SIG-M5 (cell line): ENCODE measurements around the gene ATP5F1C.
"Not testable (repeated sequence)": the region's sequence is repeated elsewhere in the genome, so short reads cannot be mapped to it uniquely, and the experiment has no call there.

Experiments used
- DNase-seq: peaks from one replicate; lab custom pipeline; 2025; lab: John Stamatoyannopoulos, UW

ATP5F1C gene

DNA sequence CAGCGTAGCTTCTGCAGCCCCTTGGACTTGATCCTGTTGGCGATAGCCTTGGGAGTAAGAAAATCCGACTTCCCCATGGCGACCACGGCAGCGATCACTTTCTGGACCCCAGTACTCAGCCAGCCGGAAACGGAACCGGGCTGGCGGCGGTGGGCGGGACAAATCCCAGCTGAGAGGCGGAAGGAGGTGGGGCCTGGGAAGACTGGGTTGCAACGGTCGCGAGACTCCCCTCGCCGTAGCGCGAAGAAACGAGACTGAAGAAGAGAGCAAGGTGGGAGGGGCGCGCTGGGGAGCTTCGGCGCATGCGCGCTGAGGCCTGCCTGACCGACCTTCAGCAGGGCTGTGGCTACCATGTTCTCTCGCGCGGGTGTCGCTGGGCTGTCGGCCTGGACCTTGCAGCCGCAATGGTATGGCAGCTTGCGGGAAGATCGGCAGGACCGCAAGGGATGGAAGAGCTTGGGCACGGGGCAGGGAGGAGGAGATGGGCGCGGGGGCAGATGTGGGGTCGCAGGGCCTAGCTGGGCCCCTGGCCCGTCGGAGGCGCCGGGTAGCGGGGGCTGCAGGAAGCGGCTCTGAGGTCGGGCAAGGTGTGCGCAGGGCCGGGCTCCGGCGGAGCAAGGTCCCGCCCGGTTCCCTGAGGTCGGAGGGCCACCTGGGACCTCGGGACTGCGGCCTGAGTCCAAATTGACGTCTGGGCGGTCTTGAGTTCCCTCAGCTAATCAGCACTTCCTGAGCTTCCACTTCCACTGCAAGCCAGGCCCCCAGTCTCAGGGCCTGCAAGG lies at the start of gene ATP5F1C, which contains the start of gene KIN:
TSS of gene ATP5F1C (plus strand) at position 321 of the 782 bp plus-strand sequence. CDS start at position 352, 31 bp downstream.
TSS of gene KIN (minus strand) at position 137 of the 782 bp plus-strand sequence. CDS start at position 77, 60 bp downstream.
- DNase-seq: no peak

DNA sequence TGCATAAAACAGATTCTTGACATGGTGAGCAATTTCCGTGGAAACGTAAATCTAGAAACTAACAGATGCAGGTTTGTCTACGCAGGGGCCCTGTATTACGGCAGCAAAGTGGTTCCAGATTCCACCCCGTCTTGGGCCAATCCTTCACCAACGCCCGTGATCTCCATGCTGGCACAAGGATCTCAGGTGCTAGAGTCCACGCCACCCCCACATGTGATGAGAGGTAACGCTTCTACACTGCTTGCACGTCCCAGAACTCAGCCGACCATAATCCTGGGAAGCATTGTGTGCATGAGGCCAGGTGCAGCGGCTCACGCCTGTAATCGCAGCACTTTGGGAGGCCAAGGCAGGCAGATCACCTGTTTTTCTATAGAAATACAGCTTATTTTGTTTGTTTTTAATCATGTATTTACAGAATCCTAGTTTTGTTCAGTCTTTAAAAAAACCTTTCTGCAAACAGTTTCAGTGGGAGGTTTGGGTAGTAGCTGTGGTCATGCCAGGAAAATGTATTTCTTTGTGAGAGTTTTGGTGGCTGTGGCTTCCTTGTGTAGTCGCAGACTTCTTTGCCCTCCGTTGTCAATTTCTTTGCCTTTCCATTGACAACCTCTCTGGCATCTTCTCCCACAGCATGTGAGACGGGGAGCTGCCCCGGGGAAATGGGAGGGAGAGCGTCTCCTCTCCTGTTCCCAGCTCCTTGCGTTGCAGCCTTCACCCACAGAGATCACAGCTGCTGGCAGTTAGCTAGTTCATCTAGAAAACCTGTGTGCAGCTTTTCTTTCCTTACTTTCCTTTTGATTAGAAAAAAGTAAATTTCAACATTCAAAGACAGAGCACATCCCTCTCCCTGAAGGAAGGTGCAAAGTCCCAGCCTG lies 49.2 kb upstream of the ATP5F1C start:
- DNase-seq: no peak

DNA sequence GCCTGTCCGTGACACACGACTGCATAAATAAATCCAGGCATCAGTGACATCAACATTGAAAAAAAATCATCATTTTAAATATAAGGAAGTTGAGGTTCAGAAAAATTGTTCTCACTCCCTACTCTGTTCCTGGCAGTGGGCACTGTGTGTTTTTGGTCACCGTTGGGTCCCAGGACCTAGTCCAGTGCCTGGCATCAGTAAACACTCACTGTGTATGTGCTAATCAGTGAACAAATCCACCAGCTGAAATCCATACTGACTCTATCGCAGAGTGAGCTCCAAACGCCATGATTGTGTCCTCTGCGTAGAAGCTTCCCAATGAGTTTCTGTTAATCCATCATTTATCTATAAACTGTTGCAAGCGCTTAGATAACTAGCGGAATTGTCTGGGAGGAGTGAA lies 43.7 kb upstream of the ATP5F1C start:
- DNase-seq: no peak

DNA sequence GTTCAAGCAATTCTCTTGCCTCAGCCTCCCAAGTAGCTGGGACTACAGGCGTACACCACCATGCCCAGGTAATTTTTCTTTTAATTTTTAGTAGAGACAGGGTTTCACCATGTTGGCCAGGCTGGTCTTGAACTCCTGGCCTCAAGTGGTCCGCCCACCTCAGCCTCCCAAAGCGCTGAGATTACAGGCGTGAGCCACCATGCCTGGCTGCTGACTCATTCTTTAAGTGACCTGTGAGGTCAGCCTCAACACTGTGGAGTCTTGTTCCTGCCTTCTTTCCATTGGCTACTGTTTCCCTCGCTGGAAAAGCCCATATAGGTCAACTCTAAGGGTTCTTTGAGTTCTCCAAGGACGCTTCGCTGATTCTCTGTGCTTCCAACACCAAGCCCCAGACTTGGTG lies 39.3 kb upstream of the ATP5F1C start:
- DNase-seq: not testable (repeated sequence)

DNA sequence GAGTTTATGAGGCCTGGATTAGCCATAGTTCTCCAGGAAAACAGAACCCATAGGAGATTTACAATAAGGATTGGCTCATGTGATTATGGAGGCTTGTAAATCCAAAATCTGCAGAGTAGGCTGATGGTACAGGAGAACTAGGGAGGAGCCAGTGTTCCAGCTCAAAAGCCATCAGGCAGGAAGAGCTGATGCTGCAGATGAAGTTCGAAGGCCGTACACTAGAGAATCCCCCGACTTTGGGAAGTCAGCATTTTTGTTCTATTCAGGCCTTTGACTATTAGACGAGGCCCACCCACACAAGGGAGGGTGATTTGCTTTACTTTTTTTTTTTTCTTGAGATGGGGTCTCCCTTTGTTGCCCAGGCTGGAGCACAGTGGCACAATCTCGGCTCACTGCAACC lies 37.8 kb upstream of the ATP5F1C start:
- DNase-seq: no peak

DNA sequence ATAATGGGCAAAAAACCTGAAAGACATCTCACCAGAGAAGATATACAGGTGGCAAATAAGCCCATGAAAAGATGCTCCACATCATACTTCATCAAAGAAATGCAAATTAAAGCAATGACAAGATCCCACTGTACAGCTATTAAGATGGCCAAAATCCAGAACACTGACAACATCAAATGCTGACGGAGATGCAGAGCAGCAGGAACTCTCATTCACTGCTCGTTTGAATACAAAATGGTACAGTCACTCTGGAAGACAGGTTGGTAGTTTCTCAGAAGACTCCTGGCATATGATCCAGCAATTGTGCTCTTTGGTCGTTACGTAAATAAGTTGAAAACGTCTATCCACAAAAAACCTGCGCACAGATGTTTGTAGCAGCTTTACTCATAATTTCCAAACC lies 35.7 kb upstream of the ATP5F1C start:
- DNase-seq: no peak

DNA sequence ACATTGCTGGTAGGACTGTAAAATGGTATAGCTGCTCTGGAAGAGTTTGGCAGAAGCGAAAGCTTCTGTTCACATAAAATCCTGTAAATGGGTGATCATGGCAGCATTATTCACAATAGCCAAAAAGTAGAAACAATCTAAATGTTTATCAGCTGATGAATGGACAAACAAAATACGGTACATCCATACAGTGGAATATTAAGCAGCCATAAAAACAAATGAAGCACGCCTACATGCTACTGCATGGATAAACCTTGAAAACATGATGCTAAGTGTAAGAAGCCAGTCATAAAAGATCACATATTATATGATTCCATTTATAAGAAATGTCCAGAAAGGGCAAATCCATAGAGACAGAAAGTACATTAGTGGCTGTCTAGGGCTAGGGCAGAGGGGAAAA lies 32.9 kb upstream of the ATP5F1C start:
- no peak for DNase-seq

DNA sequence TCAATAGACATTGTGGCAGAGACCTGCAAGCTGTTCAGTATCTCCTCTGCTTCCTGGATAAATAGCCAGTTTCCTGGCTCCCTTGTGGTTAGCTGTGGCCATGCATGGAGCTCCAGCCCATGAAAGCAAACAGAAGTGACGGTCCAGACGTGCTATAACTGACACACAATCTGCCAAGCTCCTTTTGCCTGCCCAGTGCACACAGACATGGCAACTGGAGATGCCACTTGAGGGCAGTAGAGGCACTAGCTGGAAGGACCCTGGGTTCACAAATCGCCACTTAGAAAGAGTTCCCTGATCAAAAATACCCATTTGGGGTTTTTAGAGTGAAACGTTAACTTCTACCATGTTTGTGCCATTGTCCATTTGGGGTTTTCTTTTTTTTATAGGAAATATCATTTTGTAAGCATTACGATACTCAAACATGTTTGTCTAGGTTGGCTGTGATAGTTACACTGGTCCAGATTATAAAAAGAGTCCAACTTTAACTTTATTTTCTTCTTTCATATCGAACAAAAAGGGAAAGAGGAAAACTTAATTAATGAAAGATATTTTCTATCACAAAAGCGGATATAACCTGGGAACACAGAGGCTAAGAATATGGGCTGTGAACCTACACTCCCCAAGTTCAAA lies 31.5 kb upstream of the ATP5F1C start:
- no peak for DNase-seq

DNA sequence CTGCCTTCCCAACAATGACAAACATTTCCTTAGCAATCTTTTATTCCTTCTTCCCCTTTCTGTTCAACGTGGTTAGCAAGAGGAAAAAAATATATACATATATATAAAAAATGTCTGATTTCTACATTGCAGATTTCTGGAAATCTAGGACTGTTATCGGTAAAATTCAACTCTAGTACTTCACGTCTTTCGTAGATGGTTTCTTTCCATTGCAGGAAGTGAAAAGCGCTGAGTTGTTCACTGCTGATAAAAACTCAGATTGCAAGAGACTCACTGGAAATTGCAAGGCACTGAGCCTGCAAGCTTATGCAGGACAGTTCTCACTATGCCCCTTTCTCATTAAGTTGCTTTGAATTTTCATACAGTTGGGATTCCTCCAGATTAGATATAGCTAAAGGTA lies 24.0 kb upstream of the ATP5F1C start:
- DNase-seq: no peak

DNA sequence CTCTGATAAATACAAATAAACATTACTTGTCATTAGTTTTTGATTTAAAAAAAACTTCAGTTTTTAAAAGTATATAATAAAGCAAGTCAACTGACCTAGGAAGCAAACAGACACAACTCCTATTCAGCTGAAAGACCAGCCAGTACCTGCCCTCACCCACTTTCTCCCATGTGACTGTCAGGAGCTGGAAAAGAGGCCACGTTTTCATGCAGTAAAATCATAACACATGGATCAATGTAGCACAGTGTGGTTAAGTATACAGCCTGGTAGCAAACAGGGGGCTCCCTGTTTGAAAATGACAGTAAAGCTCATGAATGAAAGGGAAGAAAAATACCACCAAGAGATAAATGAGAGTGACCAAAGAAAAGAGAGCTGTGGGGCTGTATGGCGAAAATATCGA lies 21.7 kb upstream of the ATP5F1C start:
- DNase-seq: no peak

DNA sequence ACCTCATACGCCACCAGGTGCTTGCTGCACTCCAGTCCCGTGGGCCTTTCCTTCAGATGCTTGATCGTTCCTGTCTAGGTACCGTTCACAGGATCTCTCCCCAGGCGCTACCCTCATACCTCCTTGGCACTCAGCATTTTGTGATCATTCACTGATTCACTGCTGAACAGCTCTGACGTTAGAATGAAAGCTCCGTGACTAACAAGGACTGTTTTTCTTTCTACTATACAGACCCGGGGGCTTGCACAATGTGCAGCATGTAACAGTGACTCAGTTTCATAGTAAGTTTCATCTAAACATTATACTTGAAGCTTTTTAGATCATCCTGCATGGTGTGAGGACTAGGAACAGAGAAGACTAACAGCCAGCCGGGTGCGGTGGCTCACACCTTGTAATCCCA lies 20.8 kb upstream of the ATP5F1C start:
- DNase-seq: no peak

DNA sequence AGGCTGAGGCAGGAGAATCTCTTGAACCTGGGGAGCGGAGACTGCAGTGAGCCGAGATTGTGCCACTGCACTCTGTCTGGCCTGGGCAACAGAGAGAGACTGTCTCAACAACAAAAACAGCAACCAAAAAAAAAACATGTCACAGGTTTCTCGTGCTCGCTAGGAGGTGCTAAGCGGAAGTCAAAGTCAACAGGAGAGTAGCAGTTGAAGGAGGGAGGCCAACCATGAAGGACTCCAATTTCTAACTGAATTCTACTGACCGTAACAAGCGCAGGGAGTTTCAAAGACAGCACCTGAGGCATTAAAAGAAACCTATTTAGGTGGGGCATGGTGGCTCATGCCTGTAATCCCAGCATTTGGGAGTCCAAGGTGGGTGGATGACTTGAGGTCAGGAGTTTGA lies 19.6 kb upstream of the ATP5F1C start:
- DNase-seq: no peak

DNA sequence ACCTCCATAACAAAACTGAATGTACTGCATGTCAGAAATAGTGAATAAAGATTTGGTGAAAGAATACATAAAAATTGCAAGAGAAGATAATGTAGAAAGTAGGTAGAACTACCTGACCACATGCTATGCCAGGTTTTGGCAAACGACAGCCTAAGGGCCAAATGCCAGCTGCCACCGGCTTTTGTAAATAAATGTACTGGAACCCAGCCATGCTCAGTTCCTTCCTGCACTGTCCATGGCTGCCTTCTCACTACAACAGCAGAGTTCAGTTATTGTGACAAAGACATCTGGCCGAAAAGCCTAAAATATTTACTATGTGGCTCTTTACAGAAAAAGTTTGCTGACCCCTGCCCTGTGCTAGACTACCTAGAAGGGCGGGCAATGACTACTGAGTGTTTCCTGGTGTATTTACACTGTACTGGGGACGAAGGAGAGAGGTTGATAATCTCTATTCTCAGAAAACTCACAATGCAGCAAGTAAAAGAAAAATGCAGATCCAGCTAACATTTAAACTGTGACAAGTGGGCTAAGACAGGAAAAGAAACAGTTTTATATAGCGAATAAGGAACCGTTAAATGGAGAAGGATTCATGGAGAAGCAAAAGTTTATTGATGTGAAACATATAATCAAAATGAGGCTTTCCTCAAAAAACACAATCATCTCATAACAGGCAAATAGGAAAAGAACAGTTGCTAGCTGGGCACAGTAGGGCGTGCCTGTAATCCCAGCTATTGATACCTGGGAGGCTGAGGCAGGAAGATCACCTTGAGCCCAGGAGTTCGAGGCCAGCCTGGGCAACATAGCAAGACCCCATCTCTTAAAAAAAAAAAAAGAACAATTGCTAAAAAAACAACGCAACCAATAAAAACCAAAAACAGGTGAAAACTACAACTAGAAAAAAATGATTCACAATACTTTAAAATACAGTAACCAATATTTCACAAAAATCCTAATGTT lies 13.9 kb upstream of the ATP5F1C start:
- no peak for DNase-seq

DNA sequence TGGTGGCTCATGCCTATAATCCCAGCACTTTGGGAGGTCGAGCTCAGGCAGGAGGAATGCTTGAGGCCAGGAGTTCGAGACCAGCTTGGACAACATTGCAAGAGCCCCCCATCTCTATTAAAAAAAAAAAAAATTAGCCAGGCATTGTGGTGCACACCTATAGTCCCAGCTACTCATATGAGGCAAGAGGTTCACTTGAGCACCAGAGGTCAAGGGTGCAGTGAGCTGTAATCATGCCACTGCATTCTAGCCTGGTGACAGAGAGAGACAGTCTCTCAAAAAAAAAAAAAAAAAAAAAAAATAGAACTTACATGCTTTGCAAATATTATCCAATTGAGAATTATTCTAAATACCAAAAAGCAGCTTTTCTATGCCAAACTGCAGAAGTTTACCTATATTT lies 11.2 kb upstream of the ATP5F1C start:
- no peak for DNase-seq

DNA sequence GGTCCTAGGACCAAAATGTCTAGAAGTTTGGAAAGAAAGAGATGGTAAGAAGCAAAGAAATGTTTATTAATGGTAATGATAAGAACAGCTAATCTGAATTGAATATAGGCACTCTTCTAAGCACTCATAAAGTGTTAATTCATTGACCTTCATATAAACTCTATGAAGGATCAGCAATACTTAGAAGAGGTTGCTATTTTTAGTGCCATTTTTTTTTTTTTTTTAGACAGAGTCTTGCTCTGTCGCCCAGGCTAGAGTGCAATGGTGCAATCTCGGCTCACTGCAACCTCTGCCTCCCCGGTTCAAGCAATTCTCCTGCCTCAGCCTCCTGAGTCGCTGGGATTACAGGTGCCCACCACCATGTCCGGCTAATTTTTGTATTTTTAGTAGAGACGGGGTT lies 5.8 kb upstream of the ATP5F1C start:
- not testable (repeated sequence) for DNase-seq

DNA sequence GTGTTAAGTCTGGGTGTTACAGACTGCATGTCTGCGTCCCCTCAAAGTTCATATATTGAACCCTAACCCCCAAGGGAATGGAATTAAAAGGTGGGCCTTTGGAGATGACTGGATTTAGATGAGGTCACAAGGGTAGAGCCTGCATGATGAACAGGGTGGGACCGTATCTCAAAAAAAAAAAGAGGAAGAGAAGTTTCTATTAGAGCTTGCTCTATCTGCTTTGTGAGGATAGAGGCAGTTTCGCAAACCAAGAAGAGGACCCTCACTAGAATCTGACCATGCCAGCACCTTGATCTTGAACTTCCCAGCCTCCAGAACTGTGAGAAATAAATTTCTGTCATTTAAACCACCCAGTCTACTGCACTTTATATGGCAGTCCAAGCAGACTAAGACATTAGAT lies 1.5 kb upstream of the ATP5F1C start:
- DNase-seq: no peak

DNA sequence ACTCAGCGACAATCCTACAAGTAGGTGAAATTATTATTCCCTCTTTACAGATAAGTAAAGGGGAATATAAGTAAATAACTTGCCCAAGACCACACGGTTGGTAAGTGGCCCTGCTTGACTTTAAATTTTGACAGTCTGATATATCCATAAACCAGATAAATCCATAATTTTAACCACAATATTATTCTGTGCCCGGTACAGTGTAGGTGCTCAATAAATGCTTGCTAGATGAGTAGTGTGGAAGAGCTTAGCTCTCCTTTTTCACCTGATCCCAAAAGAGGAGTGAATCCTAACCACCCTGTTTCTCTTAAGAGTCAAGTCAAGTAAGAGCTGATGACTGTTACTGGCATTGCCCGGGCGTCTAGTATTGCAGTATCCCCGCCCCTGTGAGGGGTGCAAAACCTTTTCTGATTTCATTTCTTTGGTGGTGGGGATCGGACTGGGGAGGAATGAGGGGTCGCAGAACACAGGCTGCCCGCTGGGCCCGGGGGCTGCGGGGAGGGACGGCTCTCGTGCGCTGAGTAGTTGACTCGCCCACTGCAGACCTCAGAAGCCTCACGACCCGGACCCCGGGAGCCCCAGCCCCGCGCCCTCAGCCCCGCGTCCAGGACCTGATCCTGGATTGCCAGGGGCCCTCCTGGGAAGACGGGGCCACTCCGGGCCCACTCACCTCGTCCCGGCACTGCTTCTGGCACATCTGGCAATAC lies 674 bp upstream of the ATP5F1C start:
- no peak for DNase-seq

DNA sequence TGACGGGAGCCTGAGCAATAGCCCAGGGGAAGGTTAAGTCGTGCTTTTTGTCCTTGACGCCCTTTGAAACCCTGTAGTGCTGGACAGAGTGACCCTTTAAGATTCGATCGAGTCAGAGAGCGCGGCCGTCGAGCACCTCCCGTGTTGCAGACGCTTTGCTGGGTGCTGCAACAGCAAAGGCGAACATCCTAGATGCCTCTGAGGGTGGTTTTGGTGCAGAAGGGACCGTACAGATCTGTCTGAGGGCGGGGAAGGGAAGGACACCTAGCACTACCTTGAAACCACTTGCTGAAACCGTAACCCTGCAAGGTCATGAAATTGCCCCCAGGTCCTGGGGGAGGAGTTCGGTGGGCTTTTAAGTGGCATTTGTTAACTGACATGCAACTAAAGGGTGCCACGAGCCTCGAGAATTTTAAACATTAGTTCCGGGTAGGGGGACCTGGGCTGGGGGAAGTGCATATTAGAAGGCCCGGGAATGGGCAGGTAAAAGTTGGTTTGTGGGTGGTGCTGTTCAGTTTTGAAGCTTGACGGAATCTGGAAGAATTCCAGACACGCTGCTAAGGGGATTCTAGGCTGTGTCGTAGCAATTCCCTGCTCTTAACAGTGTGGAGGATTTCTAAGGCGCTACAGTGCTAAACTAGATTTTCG lies 786 bp downstream of the ATP5F1C start:
- no peak for DNase-seq

DNA sequence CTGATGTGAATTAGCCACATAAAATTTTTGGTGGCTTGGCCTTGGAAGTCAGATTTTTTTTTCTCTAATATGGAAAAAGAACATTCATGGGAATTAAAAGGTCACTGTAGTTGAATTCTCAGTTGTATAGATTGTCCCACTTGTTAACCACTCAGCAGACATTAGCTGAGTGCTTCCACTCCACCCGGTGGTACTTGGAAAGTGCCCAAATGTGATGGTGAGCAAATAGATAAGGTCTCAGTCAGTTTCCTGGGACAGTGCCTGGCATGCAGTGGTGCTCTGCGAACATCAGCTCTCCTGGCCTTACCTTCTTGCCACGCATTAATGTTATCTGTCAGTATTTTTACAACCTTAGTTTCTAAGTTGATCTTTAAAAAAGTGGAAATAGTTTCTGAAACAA lies 1.4 kb downstream of the ATP5F1C start:
- no peak for DNase-seq

DNA sequence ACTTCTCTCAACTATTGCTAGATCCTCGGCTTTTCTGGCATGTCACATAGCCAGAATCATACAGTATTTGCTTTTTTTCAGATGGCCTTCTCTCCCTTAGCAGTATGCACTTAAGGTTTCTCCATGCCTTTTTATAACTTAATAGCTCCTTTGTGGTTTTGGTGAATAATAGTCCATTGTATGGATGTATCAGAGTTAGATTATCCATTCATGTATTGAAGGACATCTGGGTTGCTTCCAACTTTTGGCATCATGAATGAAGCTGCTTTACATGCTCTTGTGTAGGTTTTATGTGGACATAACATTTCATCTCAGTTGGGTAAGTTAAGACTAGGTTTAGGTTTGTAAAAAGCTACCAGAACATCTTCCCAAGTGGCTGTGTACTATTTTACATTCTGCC lies 4.6 kb downstream of the ATP5F1C start:
- DNase-seq: no peak
